ENCODE measurements around the gene WDR91.

DNA sequence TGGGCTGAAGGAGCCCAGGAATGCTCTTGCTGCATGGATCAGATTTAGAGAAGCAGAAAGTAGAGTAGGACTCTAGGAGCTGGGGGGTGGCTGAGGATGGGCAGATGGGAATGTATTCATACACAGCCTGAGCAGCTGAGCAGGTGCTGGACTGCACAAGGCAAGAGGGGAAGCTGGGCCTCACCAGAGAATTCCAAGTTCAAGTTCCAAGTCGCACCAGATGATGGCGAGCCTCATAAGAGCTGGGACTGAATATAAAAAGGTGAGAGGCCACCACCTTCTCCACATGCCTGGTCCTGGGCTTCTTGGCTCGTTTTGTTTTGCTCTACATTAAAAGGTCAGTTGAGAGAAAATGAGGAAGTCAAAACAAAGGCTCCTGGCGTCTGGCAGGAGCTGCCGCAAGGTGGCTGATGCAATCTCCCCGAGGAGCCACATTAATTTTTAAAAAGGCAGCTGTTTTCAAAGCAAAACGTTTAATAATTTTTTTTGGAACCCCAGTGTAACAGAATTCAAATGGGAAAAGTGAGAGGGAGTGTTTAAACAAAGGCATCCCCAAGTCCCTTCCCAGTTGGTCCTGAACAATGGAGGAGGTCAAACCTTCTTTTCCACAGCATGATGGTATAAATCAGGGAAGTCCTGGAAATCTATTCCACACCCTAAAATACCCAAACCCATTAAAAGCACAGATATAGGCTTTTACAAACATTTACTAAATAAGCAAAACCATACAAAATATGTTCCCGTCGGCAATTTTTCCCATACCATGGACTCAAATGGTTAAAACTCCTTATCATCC lies 50.3 kb downstream of the WDR91 start:
- TF ChIP-seq, protein P1, sequence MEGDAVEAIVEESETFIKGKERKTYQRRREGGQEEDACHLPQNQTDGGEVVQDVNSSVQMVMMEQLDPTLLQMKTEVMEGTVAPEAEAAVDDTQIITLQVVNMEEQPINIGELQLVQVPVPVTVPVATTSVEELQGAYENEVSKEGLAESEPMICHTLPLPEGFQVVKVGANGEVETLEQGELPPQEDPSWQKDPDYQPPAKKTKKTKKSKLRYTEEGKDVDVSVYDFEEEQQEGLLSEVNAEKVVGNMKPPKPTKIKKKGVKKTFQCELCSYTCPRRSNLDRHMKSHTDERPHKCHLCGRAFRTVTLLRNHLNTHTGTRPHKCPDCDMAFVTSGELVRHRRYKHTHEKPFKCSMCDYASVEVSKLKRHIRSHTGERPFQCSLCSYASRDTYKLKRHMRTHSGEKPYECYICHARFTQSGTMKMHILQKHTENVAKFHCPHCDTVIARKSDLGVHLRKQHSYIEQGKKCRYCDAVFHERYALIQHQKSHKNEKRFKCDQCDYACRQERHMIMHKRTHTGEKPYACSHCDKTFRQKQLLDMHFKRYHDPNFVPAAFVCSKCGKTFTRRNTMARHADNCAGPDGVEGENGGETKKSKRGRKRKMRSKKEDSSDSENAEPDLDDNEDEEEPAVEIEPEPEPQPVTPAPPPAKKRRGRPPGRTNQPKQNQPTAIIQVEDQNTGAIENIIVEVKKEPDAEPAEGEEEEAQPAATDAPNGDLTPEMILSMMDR (conservative IDR thresholded peaks at IDR 0.05), result no peak
- TF ChIP-seq ZFX (IDR thresholded peaks at IDR 0.05), result no peak

Data from C4-2B (cell line).